Kidney (tissue), 14 donors: ENCODE measurements around the gene CRYL1. TPM values are rescaled to one million over a fixed set of nuclear protein-coding genes. Genes with fewer than 3 reads are reported as not detected.
A peak's percentile ranks its signal among the peaks of the same experiment; 100 is the strongest.

ENCODE experiments used
- DNase-seq, 5 donors: peaks; one replicate each; pipeline ENCODE4 v3.0.0-alpha.2; 2013 to 2020
- FAIRE-seq: peaks from 2 replicates; lab custom pipeline; 2012; peaks lifted over from hg19 to GRCh38; lab: Jason Lieb, UNC
- H3K27ac ChIP-seq, 2 donors: one replicate each; pipeline ENCODE4 v1.7.0; 2013; ENCODE audit warnings: low read depth in 2 of 2, low read length in 2 of 2, inconsistent platforms in 1 of 2
- H3K27me3 ChIP-seq: one replicate; pipeline ENCODE4 v1.7.1; 2013; ENCODE audit warnings: low read length, inconsistent platforms; ENCODE audit not compliant: control insufficient read depth, insufficient read depth
- H3K36me3 ChIP-seq, 3 donors: one replicate each; pipeline versions ENCODE4 v1.7.0 to v1.7.1; 2013; ENCODE audit warnings: low read length in 3 of 3, control low read depth in 1 of 3, inconsistent platforms in 1 of 3; ENCODE audit not compliant: insufficient read depth in 3 of 3, control insufficient read depth in 2 of 3
- H3K4me1 ChIP-seq, 3 donors: one replicate each; pipeline versions ENCODE4 v1.7.0 to v1.7.1; 2013; ENCODE audit warnings: low read length in 3 of 3, inconsistent platforms in 1 of 3, low read depth in 1 of 3; ENCODE audit not compliant: control insufficient read depth in 2 of 3, insufficient read depth in 2 of 3
- H3K4me3 ChIP-seq, 3 donors: one replicate each; pipeline versions ENCODE4 v1.7.0 to v1.8.1; 2013; ENCODE audit warnings: low read length in 3 of 3, control low read depth in 1 of 3, inconsistent platforms in 1 of 3
- H3K9ac ChIP-seq, 3 donors: one replicate each; pipeline versions ENCODE4 v1.7.0 to v1.7.1; 2013; ENCODE audit warnings: low read length in 3 of 3, control low read depth in 1 of 3, inconsistent platforms in 1 of 3
- H3K9me3 ChIP-seq, 3 donors: one replicate each; pipeline versions ENCODE4 v1.7.0 to v1.7.1; 2013; ENCODE audit warnings: low read length in 3 of 3, control low read depth in 1 of 3, inconsistent platforms in 1 of 3; ENCODE audit not compliant: control insufficient read depth in 2 of 3, insufficient read depth in 1 of 3
- intact Hi-C: fragments of 100-400 bp; cut with DNase I; formaldehyde crosslinking; loops from one replicate; pipeline ENCODE4 v1.11.1; 2022
- microRNA-seq: library from miRNA; unstranded; fragments of <30 nt; microRNA quantifications from one replicate; pipeline ENCODE4 v1.2.0, GENCODE V29; 2020
- polyA plus RNA-seq: library from polyadenylated mRNA; stranded (reverse); fragments of 350-450 nt; fragmentation: Illumina TruSeq; extraction: RNeasy Lipid Tissue Mini Kit (QIAGEN cat#74804); gene quantifications from one replicate; pipeline ENCODE4 v1.2.3, GENCODE V29; 2014; ENCODE audit warnings: low read depth, low replicate concordance; ENCODE audit not compliant: insufficient read depth
- total RNA-seq: library from RNA; stranded (reverse); fragmentation: NEBNext Ultra II Directional; extraction: Animal tissue kit (Norgen Biotek cat#: 25700); gene quantifications from one replicate; pipeline ENCODE4 v1.2.1, GENCODE V29; 2021
- TF ChIP-seq, protein P1 (sequence below): IDR thresholded peaks from 3 replicates; pipeline ENCODE4 v1.5.1; 2012; ENCODE audit warnings: mild to moderate bottlenecking, moderate library complexity, borderline replicate concordance; ENCODE audit not compliant: insufficient read depth; ENCODE audit errors: extremely low read depth
- donor health status: control.
- donor health status: control.
- donor health status: control.
- donor health status: control.
- donor health status: control.
- donor health status: DM: yes; HTN: yes; CAD: no.
- donor health status: Normal renal cell carcinoma (clear cell type).

Gene CRYL1
- total and polyA plus RNA-seq, 2 donors from 2014 or later: 130 to 462 TPM

DNA sequence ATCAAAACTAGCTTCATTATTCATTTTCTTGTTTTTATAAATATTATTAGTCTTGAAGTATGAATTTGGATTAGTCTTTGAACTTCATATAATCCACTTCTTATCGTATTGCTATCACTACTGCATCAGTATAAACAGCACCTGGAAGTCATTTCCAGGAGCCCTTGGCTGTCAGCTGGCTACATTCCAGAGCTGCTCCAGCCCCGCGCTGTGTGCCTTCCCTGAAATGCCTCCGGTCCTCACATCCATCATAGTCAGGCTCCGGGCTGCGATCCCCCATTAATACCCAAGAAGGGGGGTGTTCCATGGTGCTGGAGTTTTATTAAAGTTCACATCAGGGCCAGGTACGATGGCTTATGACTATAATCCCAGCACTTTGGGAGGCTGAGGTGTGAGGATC lies 169.2 kb downstream of the CRYL1 start:
- Histone ChIP-seq H3K27ac (no peak overlapping the region), H3K9me3 (no peaks in the 10 kb centered on the region), H3K9ac (no peak overlapping the region), H3K36me3 (no peaks in the 10 kb centered on the region), H3K4me3 (no peak overlapping the region), H3K4me1 (peaks cover 4 to 17% (median 7%) of the 10 kb centered on the region in 3 donors), H3K27me3 (no peaks in the 10 kb centered on the region)
- intact Hi-C loops: no loop called here
- FAIRE-seq (no peak), DNase-seq (peak in 4 of 5 donors; percentile 61 to 78 (median 73))
- TF ChIP-seq, protein P1, sequence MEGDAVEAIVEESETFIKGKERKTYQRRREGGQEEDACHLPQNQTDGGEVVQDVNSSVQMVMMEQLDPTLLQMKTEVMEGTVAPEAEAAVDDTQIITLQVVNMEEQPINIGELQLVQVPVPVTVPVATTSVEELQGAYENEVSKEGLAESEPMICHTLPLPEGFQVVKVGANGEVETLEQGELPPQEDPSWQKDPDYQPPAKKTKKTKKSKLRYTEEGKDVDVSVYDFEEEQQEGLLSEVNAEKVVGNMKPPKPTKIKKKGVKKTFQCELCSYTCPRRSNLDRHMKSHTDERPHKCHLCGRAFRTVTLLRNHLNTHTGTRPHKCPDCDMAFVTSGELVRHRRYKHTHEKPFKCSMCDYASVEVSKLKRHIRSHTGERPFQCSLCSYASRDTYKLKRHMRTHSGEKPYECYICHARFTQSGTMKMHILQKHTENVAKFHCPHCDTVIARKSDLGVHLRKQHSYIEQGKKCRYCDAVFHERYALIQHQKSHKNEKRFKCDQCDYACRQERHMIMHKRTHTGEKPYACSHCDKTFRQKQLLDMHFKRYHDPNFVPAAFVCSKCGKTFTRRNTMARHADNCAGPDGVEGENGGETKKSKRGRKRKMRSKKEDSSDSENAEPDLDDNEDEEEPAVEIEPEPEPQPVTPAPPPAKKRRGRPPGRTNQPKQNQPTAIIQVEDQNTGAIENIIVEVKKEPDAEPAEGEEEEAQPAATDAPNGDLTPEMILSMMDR: no peak

DNA sequence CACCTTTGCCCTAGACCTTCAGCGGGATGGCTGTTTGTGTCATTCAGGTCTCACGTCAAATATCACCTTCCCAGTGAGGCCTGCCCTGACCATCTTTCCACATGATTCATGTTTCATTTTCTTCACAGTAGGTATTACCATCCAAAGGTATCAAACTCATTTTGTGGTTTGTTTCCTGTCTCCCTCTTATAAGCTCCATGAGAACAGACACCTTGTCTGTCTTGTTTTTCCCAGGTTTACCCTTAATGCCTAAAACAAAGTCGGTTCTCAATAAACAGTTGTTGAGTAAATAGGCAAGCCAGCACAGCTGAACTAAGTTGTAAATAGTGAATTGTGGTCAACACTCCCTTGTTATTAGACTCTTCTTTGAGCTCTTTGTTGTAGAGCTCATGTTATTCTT lies 170.9 kb downstream of the CRYL1 start:
- Histone ChIP-seq H3K36me3 (no peaks in the 10 kb centered on the region), H3K9ac (no peak overlapping the region), H3K4me1 (peaks cover 0 to 4% (median 0%) of the 10 kb centered on the region in 3 donors), H3K4me3 (no peak overlapping the region), H3K9me3 (no peaks in the 10 kb centered on the region), H3K27me3 (no peaks in the 10 kb centered on the region), H3K27ac (no peak overlapping the region)
- intact Hi-C loops: no loop called here
- TF ChIP-seq, protein P1: no peak
- no peak for DNase-seq
- FAIRE-seq: no peak

DNA sequence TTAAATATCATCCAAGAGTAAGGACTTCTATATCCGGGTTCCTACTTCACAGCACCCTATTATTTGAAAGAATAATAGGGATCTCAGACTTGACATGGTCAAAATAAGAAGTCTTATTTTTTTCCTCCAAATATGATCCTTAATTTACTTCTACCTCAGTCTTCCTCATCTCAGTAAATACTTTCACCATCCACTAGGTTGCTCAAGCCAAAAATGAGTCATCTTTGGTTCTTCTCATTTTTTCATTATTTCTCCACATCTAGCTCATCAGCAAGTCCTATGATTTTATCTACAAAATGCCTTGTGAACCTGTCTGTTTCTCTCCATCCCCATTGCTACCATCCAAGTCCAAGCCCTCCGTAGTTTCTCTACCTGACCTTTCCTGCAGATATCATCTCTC lies 171.7 kb downstream of the CRYL1 start:
- FAIRE-seq: no peak
- no peaks in the 10 kb centered on the region for H3K9me3 ChIP-seq
- intact Hi-C loops: no loop called here

More for the DNA sequence above, 171.7 kb downstream of the CRYL1 start:
- Histone ChIP-seq H3K27me3 (no peaks in the 10 kb centered on the region), H3K36me3 (no peaks in the 10 kb centered on the region), H3K4me1 (no peaks in the 10 kb centered on the region), H3K27ac (no peak overlapping the region), H3K4me3 (no peak overlapping the region), H3K9ac (no peak overlapping the region)
- no peak for DNase-seq
- TF ChIP-seq, protein P1: no peak

Small RNA genes within 50 kb of the gene (microRNA-seq; reads per million reads assigned to microRNA genes)
- not detected for gene MIR4499

Other genes with a start within 250 kb of the CRYL1 start
- gene IFT88, start 41.3 kb upstream of the CRYL1 start, total RNA-seq: 30.3 TPM
- 20.2 TPM for gene IFT88, start 41.3 kb upstream of the CRYL1 start, polyA plus RNA-seq
- 0.44 TPM for gene IL17D, start 177.8 kb upstream of the CRYL1 start, total RNA-seq
- gene IL17D, start 177.8 kb upstream of the CRYL1 start, polyA plus RNA-seq: not detected
- 10.7 TPM for gene EEF1AKMT1, start 248.1 kb upstream of the CRYL1 start, total RNA-seq
- gene EEF1AKMT1, start 248.1 kb upstream of the CRYL1 start, polyA plus RNA-seq: 16.6 TPM